ENCODE results near the gene CDK17.
"Not testable (repeated sequence)": the region's sequence is repeated elsewhere in the genome, so short reads cannot be mapped to it uniquely, and the experiment has no call there.

The CDK17 gene

GRCh38 chr12:96322720-96323119 is 77.5 kb downstream of the CDK17 start:
- TF ChIP-seq CTCF (IDR thresholded peaks at IDR 0.05; ENCODE audit: low read depth, low read length, missing control alignments), result no peak
- no peak for DNase-seq (ENCODE audit: extremely low read depth, low read depth)
- no peak overlapping the region for H3K4me3 ChIP-seq (replicated peaks; ENCODE audit: low read depth, low read length)

- DNase-seq (ENCODE audit: extremely low read depth, low read depth), result no peak
- H3K4me3 ChIP-seq (replicated peaks; ENCODE audit: low read depth, low read length), result no peak overlapping the region
- no peak for TF ChIP-seq CTCF (IDR thresholded peaks at IDR 0.05; ENCODE audit: low read depth, low read length, missing control alignments)
These were observed 78.3 kb downstream of the CDK17 start for GRCh38 chr12:96321941-96322340.

GRCh38 chr12:96317801-96318200 is 82.4 kb downstream of the CDK17 start:
- DNase-seq (ENCODE audit: extremely low read depth, low read depth); H3K4me3 ChIP-seq (replicated peaks; ENCODE audit: low read depth, low read length): not testable (repeated sequence)

- not testable (repeated sequence) for H3K4me3 ChIP-seq (replicated peaks; ENCODE audit: low read depth, low read length)
These were observed 84.3 kb downstream of the CDK17 start for GRCh38 chr12:96315741-96316481.

GRCh38 chr12:96314723-96315122 is 85.5 kb downstream of the CDK17 start:
- no peak for DNase-seq (ENCODE audit: extremely low read depth, low read depth)
- H3K4me3 ChIP-seq (replicated peaks; ENCODE audit: low read depth, low read length), result no peak overlapping the region
- TF ChIP-seq CTCF (IDR thresholded peaks at IDR 0.05; ENCODE audit: low read depth, low read length, missing control alignments), result no peak

More at GRCh38 chr12:96315741-96316481, 84.3 kb downstream of the CDK17 start:
- DNase-seq (ENCODE audit: extremely low read depth, low read depth), result not testable (repeated sequence)

GRCh38 chr12:96313606-96314005 is 86.6 kb downstream of the CDK17 start:
- DNase-seq (ENCODE audit: extremely low read depth, low read depth), result no peak
- no peak for TF ChIP-seq CTCF (IDR thresholded peaks at IDR 0.05; ENCODE audit: low read depth, low read length, missing control alignments)

GRCh38 chr12:96311191-96311590 is 89.0 kb downstream of the CDK17 start:
- no peak for TF ChIP-seq CTCF (IDR thresholded peaks at IDR 0.05; ENCODE audit: low read depth, low read length, missing control alignments)
- no peak for DNase-seq (ENCODE audit: extremely low read depth, low read depth)
- H3K4me3 ChIP-seq (replicated peaks; ENCODE audit: low read depth, low read length), result no peak overlapping the region

More at GRCh38 chr12:96313606-96314005, 86.6 kb downstream of the CDK17 start:
- no peak overlapping the region for H3K4me3 ChIP-seq (replicated peaks; ENCODE audit: low read depth, low read length)

- no peak for DNase-seq (ENCODE audit: extremely low read depth, low read depth)
- no peak for TF ChIP-seq CTCF (IDR thresholded peaks at IDR 0.05; ENCODE audit: low read depth, low read length, missing control alignments)
- no peak overlapping the region for H3K4me3 ChIP-seq (replicated peaks; ENCODE audit: low read depth, low read length)
These were observed 90.2 kb downstream of the CDK17 start for GRCh38 chr12:96310067-96310466.
